Non-pigmented ciliary epithelial cell (primary cell): Measurements from ENCODE around the gene TMEM132C.
"Not testable (repeated sequence)": the region's sequence is repeated elsewhere in the genome, so short reads cannot be mapped to it uniquely, and the experiment has no call there.

ENCODE experiments used
- DNase-seq: peaks from one replicate; pipeline ENCODE4 v3.0.0-alpha.2; 2010; ENCODE audit warnings: low read depth

The TMEM132C gene

GRCh38 chr12:128267131-128267622 lies at the start of gene TMEM132C:
Gene TMEM132C, plus strand, starts transcription at chr12:128267170. Its CDS starts 233 bp downstream, at chr12:128267403.
- DNase-seq, result no peak

GRCh38 chr12:128224226-128224625 lies 42.7 kb upstream of the TMEM132C start:
- no peak for DNase-seq

GRCh38 chr12:128228581-128228980 lies 38.4 kb upstream of the TMEM132C start:
- DNase-seq, result no peak

GRCh38 chr12:128235635-128236417 lies 31.1 kb upstream of the TMEM132C start:
- no peak for DNase-seq

GRCh38 chr12:128236525-128236924 lies 30.4 kb upstream of the TMEM132C start:
- DNase-seq, result no peak

- no peak for DNase-seq
These were observed 26.2 kb upstream of the TMEM132C start for GRCh38 chr12:128240745-128241144.

- DNase-seq, result no peak
These were observed 21.8 kb upstream of the TMEM132C start for GRCh38 chr12:128245121-128245520.

GRCh38 chr12:128245905-128246304 lies 21.1 kb upstream of the TMEM132C start:
- no peak for DNase-seq

- no peak for DNase-seq
These were observed 16.9 kb upstream of the TMEM132C start for GRCh38 chr12:128250096-128250495.

GRCh38 chr12:128253829-128254228 lies 13.1 kb upstream of the TMEM132C start:
- DNase-seq, result not testable (repeated sequence)

GRCh38 chr12:128258866-128259555 lies 8.0 kb upstream of the TMEM132C start:
- no peak for DNase-seq

- no peak for DNase-seq
These were observed 7.4 kb upstream of the TMEM132C start for GRCh38 chr12:128259556-128260070.

- DNase-seq, result no peak
These were observed 5.2 kb upstream of the TMEM132C start for GRCh38 chr12:128261757-128262156.

GRCh38 chr12:128265566-128265965 lies 1.4 kb upstream of the TMEM132C start:
- no peak for DNase-seq

- DNase-seq, result no peak
These were observed 884 bp upstream of the TMEM132C start for GRCh38 chr12:128266086-128266485.

GRCh38 chr12:128266541-128267130 lies 334 bp upstream of the TMEM132C start:
- DNase-seq, result no peak

GRCh38 chr12:128267651-128268378 lies 845 bp downstream of the TMEM132C start:
- no peak for DNase-seq

GRCh38 chr12:128268379-128268995 lies 1.5 kb downstream of the TMEM132C start:
- DNase-seq, result no peak

- no peak for DNase-seq
These were observed 2.2 kb downstream of the TMEM132C start for GRCh38 chr12:128269181-128269591.

GRCh38 chr12:128276471-128276870 lies 9.5 kb downstream of the TMEM132C start:
- no peak for DNase-seq

- no peak for DNase-seq
These were observed 20.0 kb downstream of the TMEM132C start for GRCh38 chr12:128286970-128287369.
